ENCODE measurements around the gene BHLHA15. TPM values are rescaled to one million over a fixed set of nuclear protein-coding genes. Genes with fewer than 3 reads are reported as not detected.
A peak's percentile ranks its signal among the peaks of the same experiment; 100 is the strongest.

BHLHA15 gene
- total RNA-seq, result 0.76 TPM

- ATAC-seq, result no peak
These were observed at the start of gene BHLHA15 for GRCh38 chr7:98211221-98211675. Gene BHLHA15, plus strand, starts transcription at chr7:98211439. Its CDS starts 871 bp downstream, at chr7:98212310.

- no peak for ATAC-seq
These were observed 48.5 kb upstream of the BHLHA15 start for GRCh38 chr7:98162758-98163157.

GRCh38 chr7:98163269-98163668 lies 48.0 kb upstream of the BHLHA15 start:
- no peak for ATAC-seq

- ATAC-seq, result no peak
These were observed 47.3 kb upstream of the BHLHA15 start for GRCh38 chr7:98163704-98164494.

- ATAC-seq, result peak; percentile 52
These were observed 45.2 kb upstream of the BHLHA15 start for GRCh38 chr7:98165827-98166667.

- ATAC-seq, result no peak
These were observed 44.6 kb upstream of the BHLHA15 start for GRCh38 chr7:98166668-98166970.

GRCh38 chr7:98167653-98168052 lies 43.6 kb upstream of the BHLHA15 start:
- ATAC-seq, result no peak

GRCh38 chr7:98168181-98168903 lies 42.9 kb upstream of the BHLHA15 start:
- peak; percentile 87 for ATAC-seq

GRCh38 chr7:98168904-98169621 lies 42.2 kb upstream of the BHLHA15 start:
- no peak for ATAC-seq

- ATAC-seq, result no peak
These were observed 40.3 kb upstream of the BHLHA15 start for GRCh38 chr7:98170966-98171365.

GRCh38 chr7:98171449-98171848 lies 39.8 kb upstream of the BHLHA15 start:
- ATAC-seq, result no peak

GRCh38 chr7:98174334-98175259 lies 36.6 kb upstream of the BHLHA15 start:
- ATAC-seq, result no peak

GRCh38 chr7:98175260-98175940 lies 35.8 kb upstream of the BHLHA15 start:
- ATAC-seq, result no peak

GRCh38 chr7:98177553-98177952 lies 33.7 kb upstream of the BHLHA15 start:
- no peak for ATAC-seq

GRCh38 chr7:98178321-98178720 lies 32.9 kb upstream of the BHLHA15 start:
- ATAC-seq, result peak; percentile 93

GRCh38 chr7:98178762-98179490 lies 32.3 kb upstream of the BHLHA15 start:
- ATAC-seq, result peak; percentile 46

- no peak for ATAC-seq
These were observed 30.5 kb upstream of the BHLHA15 start for GRCh38 chr7:98180751-98181150.

- ATAC-seq, result no peak
These were observed 26.1 kb upstream of the BHLHA15 start for GRCh38 chr7:98185101-98185500.

GRCh38 chr7:98186452-98187137 lies 24.6 kb upstream of the BHLHA15 start:
- ATAC-seq, result peak; percentile 62
